GM12878 (cell line): Measurements from ENCODE around the gene ASB7. TPM values are rescaled to one million over a fixed set of nuclear protein-coding genes. Genes with fewer than 3 reads are reported as not detected.

ENCODE experiments used
- ATAC-seq: fragments of 200-7000 bp; cut with Tn5 transposase; 3 replicates; pipeline ENCODE4 v1.9.1; 2020; ENCODE audit warnings: mild to moderate bottlenecking, moderate library complexity
- BruUV-seq: library from RNA; stranded (reverse); fragments of 400-500 nt; replicated peaks from 2 replicates; lab custom pipeline; 2021; lab: Mats Ljungman, UMichigan
- CTCF ChIA-PET: fragments of 300-600 bp; sonication (Branson Sonifier 250); formaldehyde crosslinking; extraction: SDS; loops from one replicate; lab custom pipeline; 2021; ENCODE audit warnings: inconsistent platforms; lab: Yijun Ruan, JAX
- POLR2A ChIA-PET: fragments of 350-600 bp; formaldehyde crosslinking; extraction: SDS; loops from one replicate; lab custom pipeline; 2021; ENCODE audit warnings: inconsistent platforms; lab: Charles Lee
- RAD21 ChIA-PET: fragments of 300-600 bp; sonication (Branson Sonifier 250); formaldehyde crosslinking; loops from one replicate; lab custom pipeline; 2023; ENCODE audit warnings: antibody characterized with exemption; ENCODE audit not compliant: unreplicated experiment; lab: Charles Lee
- SMC1A ChIA-PET: fragments of 300-600 bp; sonication (Branson Sonifier 250); formaldehyde crosslinking; loops from one replicate; lab custom pipeline; 2023; ENCODE audit not compliant: unreplicated experiment, uncharacterized antibody; lab: Charles Lee
- DNase-seq: peaks from one replicate; pipeline ENCODE4 v3.0.0-alpha.2; 2011; ENCODE audit warnings: low read depth, low spot score
- FAIRE-seq: peaks from 3 replicates; lab custom pipeline; 2011; peaks lifted over from hg19 to GRCh38; lab: Jason Lieb, UNC
- H2AFZ ChIP-seq: 2 replicates; pipeline ENCODE4 v1.6.0; 2011; ENCODE audit warnings: low read depth, low read length, control low read depth; ENCODE audit not compliant: control insufficient read depth
- H3K27ac ChIP-seq: 2 replicates; pipeline ENCODE4 v1.5.1; 2011; ENCODE audit warnings: control low read depth; ENCODE audit not compliant: control insufficient read depth, insufficient read depth
- H3K27me3 ChIP-seq, 2 experiments: replicated peaks in 1 of 2; 2 replicates each; pipeline versions ENCODE4 v1.6.0 to v1.6.1; 2011; ENCODE audit warnings: low read length in 1 of 2; ENCODE audit not compliant: control insufficient read depth in 2 of 2, insufficient read depth in 2 of 2
- H3K36me3 ChIP-seq, 2 experiments: 2 replicates each; pipeline ENCODE4 v1.5.1; 2011; ENCODE audit warnings: low read length in 1 of 2; ENCODE audit not compliant: control insufficient read depth in 2 of 2, insufficient read depth in 2 of 2
- H3K4me1 ChIP-seq: 2 replicates; pipeline ENCODE4 v1.6.1; 2011; ENCODE audit warnings: mild to moderate bottlenecking, low read length, moderate library complexity, mixed read lengths; ENCODE audit not compliant: control insufficient read depth, insufficient read depth
- H3K4me2 ChIP-seq: 2 replicates; pipeline ENCODE4 v1.6.0; 2011; ENCODE audit warnings: control low read depth; ENCODE audit not compliant: control insufficient read depth, insufficient read depth
- H3K4me3 ChIP-seq: fragments of 200-600 bp; sonication (generic); 2 replicates; pipeline ENCODE4 v1.5.1; 2016
- H3K79me2 ChIP-seq: 2 replicates; pipeline ENCODE4 v1.6.0; 2011; ENCODE audit warnings: low read length; ENCODE audit not compliant: control insufficient read depth, insufficient read depth
- H3K9ac ChIP-seq: 2 replicates; pipeline ENCODE4 v1.8.0; 2011; ENCODE audit warnings: low read length, control low read depth, mixed read lengths; ENCODE audit not compliant: control insufficient read depth, insufficient read depth
- H3K9me3 ChIP-seq: replicated peaks from 3 replicates; pipeline ENCODE4 v1.5.1; 2011; ENCODE audit warnings: mild to moderate bottlenecking, low read length; ENCODE audit not compliant: control insufficient read depth, insufficient read depth
- H4K20me1 ChIP-seq: 2 replicates; pipeline ENCODE4 v1.6.0; 2011; ENCODE audit not compliant: control insufficient read depth, insufficient read depth
- HCFC1 ChIP-seq: fragments of 150-350 bp; IDR thresholded peaks from 2 replicates; pipeline ENCODE4 v1.6.1; 2014; ENCODE audit warnings: low read length
- HDAC2 ChIP-seq: fragments of 200-600 bp; sonication (generic); IDR thresholded peaks from 2 replicates; pipeline ENCODE4 v1.6.1; 2017
- IKZF2 ChIP-seq, 2 experiments: fragments of 450-650 bp; IDR thresholded peaks; 2 replicates each; pipeline ENCODE4 v1.6.1; 2017; ENCODE audit warnings: mild to moderate bottlenecking in 2 of 2, moderate library complexity in 2 of 2
- POLR2A ChIP-seq: IDR thresholded peaks from 2 replicates; pipeline ENCODE4 v1.6.1; 2011; ENCODE audit warnings: low read depth, mild to moderate bottlenecking, low read length
- SIN3A ChIP-seq: IDR thresholded peaks from 2 replicates; pipeline ENCODE4 v1.6.1; 2012; ENCODE audit warnings: low read depth, low read length, improper control_type of control experiment
- STAT1 ChIP-seq: fragments of 450-650 bp; conservative IDR thresholded peaks from 2 replicates; pipeline ENCODE4 v1.6.1; 2014; ENCODE audit warnings: antibody characterized with exemption, mild to moderate bottlenecking
- SUZ12 ChIP-seq: fragments of 200-600 bp; sonication (generic); IDR thresholded peaks from one replicate; pipeline ENCODE4 v1.6.1; 2018; ENCODE audit warnings: antibody characterized with exemption, mild to moderate bottlenecking; ENCODE audit not compliant: unreplicated experiment
- WGBS: methylation state at CpG from one replicate; pipeline ENCODE4 v1.1.6; 2016; ENCODE audit warnings: low lambda C conversion rate; ENCODE audit not compliant: insufficient replicate concordance, insufficient coverage; ENCODE audit errors: missing lambda C conversion rate; 5-methylcytosine and 5-hydroxymethylcytosine counted together
- in situ Hi-C: fragments of 300-500 bp; cut with MboI; formaldehyde crosslinking; loops from 9 replicates; pipeline ENCODE4 v1.14.3; 2018; ENCODE audit warnings: mixed read lengths
- intact Hi-C: fragments of 100-400 bp; cut with micrococcal nuclease; formaldehyde crosslinking; loops from one replicate; pipeline ENCODE4 v1.14.2; 2022; ENCODE audit not compliant: unreplicated experiment
- polyA plus RNA-seq, 11 experiments: library from polyadenylated mRNA; depleted of rRNA in 4 of 11; unstranded in 6 of 11; stranded (reverse) in 5 of 11; fragments of >200 nt; fragmentation: Nextera tagmentation in 4 of 11; fragmentation: Illumina TruSeq in 1 of 11; extraction: Ambion mirVana in 4 of 11; extraction: Trizol in 1 of 11; gene quantifications; 1 replicate in 1 of 11; 2 replicates in 10 of 11; pipeline versions ENCODE4 v1.2.1 to v1.2.3, GENCODE V29; 2011 to 2016; ENCODE audit warnings: inconsistent platforms in 2 of 11, missing spikeins in 2 of 11, low read depth in 1 of 11
- total RNA-seq, 4 experiments: library from RNA; depleted of rRNA in 3 of 4; stranded (reverse); fragments of >200 nt in 3 of 4; fragmentation: Illumina TruSeq in 1 of 4; extraction: Trizol in 1 of 4; gene quantifications; 2 replicates each; pipeline versions ENCODE4 v1.2.1 to v1.2.3, GENCODE V29; 2013 to 2021
- TF ChIP-seq, protein P1 (sequence below): fragments of 450-650 bp; IDR thresholded peaks from 2 replicates; pipeline ENCODE4 v1.6.1; 2016; ENCODE audit warnings: mild to moderate bottlenecking, moderate library complexity, borderline replicate concordance
- TF ChIP-seq, protein P2 (sequence below): fragments of 450-650 bp; IDR thresholded peaks from 2 replicates; pipeline ENCODE4 v1.6.1; 2017; ENCODE audit warnings: borderline replicate concordance

ASB7 gene
- total and polyA plus RNA-seq, 10 of the 15 experiments (the other 5 are each of a cell fraction or from before 2014, with no cell fraction given), result 2.7 to 13.9 (median 8.6) TPM

DNA sequence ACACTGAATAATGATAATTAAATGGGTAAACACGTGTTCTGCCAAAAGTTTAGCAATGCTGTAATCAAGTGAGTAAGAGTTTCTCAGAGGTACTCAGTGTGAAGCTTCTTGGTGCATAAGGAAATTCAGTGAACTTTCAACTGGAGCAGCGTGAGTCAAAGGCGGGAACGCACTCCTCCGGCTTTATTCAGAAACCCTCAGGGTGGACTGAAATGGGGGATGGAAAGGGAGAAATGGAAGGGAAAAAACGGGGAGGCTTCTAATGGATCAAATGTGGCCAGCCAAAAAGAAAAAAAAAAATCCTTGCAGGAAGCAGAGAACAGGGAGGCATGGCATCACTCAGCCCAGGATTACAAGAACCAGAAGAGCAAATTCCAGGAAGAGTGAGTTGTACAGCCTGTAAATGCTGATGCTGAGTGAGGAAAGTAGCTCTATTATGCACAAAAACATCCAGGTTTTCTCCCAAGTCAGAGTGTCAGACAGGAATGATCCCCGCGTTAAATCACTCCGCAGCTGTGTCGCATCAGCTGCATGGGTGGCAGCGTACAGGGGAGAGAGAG, 85.3 kb downstream of the ASB7 start:
- CTCF ChIA-PET, result no interaction called here
- no TSS peak for BruUV-seq
- peaks cover 3% of the 10 kb centered on the region; the same call in 1 of the 2 replicates for H3K4me1 ChIP-seq
- POLR2A ChIA-PET, result no interaction called here
- no peaks in the 10 kb centered on the region; a peak in 1 of 4 replicates for H3K27me3 ChIP-seq
- H3K9me3 ChIP-seq, result no peaks in the 10 kb centered on the region; the same call in 2 of the 3 replicates
- no peak for TF ChIP-seq POLR2A
- ATAC-seq (no peak), FAIRE-seq (no peak), DNase-seq (no peak)
- no peak overlapping the region for H3K4me3 ChIP-seq
- intact Hi-C loops (no loop called here), in situ Hi-C loops (no loop called here)
- no peak overlapping the region for H2AFZ ChIP-seq
- H3K36me3 ChIP-seq, result no peaks in the 10 kb centered on the region
- H3K4me2 ChIP-seq, result no peak overlapping the region
- 44% methylated on average over 11 of the region's 11 CpGs for WGBS
- SMC1A ChIA-PET, result no interaction called here
- H3K9ac ChIP-seq, result no peak overlapping the region
- RAD21 ChIA-PET, result no interaction called here
- H3K79me2 ChIP-seq, result no peaks in the 10 kb centered on the region
- no peaks in the 10 kb centered on the region for H4K20me1 ChIP-seq
- no peak overlapping the region for H3K27ac ChIP-seq

DNA sequence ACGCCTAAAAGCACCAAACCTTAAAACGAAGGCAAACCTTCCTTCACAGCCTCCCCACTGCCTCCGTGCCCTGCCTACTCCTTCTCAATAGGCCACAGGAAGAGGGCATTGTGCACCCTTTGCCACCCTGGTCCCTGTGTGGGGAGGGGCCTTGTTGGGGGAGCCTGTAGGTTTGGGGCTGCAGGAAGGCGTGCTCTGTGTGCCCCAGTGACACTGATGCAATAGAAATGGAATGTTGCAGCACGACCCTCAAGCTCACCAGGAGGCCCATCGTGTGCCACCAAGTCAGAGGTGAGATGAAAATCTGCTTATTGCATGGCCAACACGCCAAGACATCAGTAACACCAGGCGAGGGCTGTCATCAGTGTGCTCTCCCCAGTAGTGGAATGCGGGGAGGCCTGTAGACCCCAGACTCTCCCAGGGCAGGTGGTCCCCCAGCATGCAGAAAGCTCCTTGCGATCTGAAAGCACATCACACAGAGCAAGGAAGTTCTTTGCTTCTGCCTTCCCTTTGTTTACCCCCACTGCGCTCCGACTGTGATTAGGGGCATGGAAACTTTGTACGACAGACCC, 86.2 kb downstream of the ASB7 start:
- WGBS, result 40% methylated on average over 13 of the region's 13 CpGs
- DNase-seq (no peak), FAIRE-seq (no peak), ATAC-seq (no peak)
- H3K4me3 ChIP-seq, result no peak overlapping the region
- no peak overlapping the region for H3K4me2 ChIP-seq
- ChIA-PET CTCF (no interaction called here), SMC1A (no interaction called here), POLR2A (no interaction called here), RAD21 (no interaction called here)
- no peak overlapping the region for H3K27ac ChIP-seq
- in situ Hi-C loops, result no loop called here
- H4K20me1 ChIP-seq, result no peaks in the 10 kb centered on the region
- intact Hi-C loops, result no loop called here
- H3K27me3 ChIP-seq, result no peaks in the 10 kb centered on the region; a peak in 1 of 4 replicates
- no peaks in the 10 kb centered on the region for H3K79me2 ChIP-seq
- H3K36me3 ChIP-seq, result no peaks in the 10 kb centered on the region
- H2AFZ ChIP-seq, result no peak overlapping the region
- H3K9me3 ChIP-seq, result no peaks in the 10 kb centered on the region; the same call in 2 of the 3 replicates
- no peak overlapping the region for H3K9ac ChIP-seq
- BruUV-seq, result no TSS peak
- no peak for TF ChIP-seq STAT1
- TF ChIP-seq HCFC1, result no peak
- TF ChIP-seq HDAC2, result no peak
- no peak for TF ChIP-seq IKZF2 (IDR thresholded peaks at IDR 0.05)
- TF ChIP-seq, protein P1, sequence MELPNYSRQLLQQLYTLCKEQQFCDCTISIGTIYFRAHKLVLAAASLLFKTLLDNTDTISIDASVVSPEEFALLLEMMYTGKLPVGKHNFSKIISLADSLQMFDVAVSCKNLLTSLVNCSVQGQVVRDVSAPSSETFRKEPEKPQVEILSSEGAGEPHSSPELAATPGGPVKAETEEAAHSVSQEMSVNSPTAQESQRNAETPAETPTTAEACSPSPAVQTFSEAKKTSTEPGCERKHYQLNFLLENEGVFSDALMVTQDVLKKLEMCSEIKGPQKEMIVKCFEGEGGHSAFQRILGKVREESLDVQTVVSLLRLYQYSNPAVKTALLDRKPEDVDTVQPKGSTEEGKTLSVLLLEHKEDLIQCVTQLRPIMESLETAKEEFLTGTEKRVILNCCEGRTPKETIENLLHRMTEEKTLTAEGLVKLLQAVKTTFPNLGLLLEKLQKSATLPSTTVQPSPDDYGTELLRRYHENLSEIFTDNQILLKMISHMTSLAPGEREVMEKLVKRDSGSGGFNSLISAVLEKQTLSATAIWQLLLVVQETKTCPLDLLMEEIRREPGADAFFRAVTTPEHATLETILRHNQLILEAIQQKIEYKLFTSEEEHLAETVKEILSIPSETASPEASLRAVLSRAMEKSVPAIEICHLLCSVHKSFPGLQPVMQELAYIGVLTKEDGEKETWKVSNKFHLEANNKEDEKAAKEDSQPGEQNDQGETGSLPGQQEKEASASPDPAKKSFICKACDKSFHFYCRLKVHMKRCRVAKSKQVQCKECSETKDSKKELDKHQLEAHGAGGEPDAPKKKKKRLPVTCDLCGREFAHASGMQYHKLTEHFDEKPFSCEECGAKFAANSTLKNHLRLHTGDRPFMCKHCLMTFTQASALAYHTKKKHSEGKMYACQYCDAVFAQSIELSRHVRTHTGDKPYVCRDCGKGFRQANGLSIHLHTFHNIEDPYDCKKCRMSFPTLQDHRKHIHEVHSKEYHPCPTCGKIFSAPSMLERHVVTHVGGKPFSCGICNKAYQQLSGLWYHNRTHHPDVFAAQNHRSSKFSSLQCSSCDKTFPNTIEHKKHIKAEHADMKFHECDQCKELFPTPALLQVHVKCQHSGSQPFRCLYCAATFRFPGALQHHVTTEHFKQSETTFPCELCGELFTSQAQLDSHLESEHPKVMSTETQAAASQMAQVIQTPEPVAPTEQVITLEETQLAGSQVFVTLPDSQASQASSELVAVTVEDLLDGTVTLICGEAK, result no peak
- TF ChIP-seq SUZ12, result no peak
- TF ChIP-seq, protein P2, sequence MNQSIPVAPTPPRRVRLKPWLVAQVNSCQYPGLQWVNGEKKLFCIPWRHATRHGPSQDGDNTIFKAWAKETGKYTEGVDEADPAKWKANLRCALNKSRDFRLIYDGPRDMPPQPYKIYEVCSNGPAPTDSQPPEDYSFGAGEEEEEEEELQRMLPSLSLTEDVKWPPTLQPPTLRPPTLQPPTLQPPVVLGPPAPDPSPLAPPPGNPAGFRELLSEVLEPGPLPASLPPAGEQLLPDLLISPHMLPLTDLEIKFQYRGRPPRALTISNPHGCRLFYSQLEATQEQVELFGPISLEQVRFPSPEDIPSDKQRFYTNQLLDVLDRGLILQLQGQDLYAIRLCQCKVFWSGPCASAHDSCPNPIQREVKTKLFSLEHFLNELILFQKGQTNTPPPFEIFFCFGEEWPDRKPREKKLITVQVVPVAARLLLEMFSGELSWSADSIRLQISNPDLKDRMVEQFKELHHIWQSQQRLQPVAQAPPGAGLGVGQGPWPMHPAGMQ, result no peak
- TF ChIP-seq SIN3A, result no peak
- peaks cover 3% of the 10 kb centered on the region; the same call in 1 of the 2 replicates for H3K4me1 ChIP-seq
